PC-9 (cell line): ENCODE measurements around the gene CCL5. TPM values are rescaled to one million over a fixed set of nuclear protein-coding genes. Genes with fewer than 3 reads are reported as not detected.

ENCODE experiments used
- BruUV-seq: library from RNA; stranded (reverse); fragments of 400-500 nt; replicated peaks from 2 replicates; lab custom pipeline; 2021; lab: Mats Ljungman, UMichigan
- CTCF ChIA-PET: fragments of 300-600 bp; sonication (Branson Sonifier 250); formaldehyde crosslinking; loops from one replicate; lab custom pipeline; 2022; ENCODE audit warnings: antibody characterized with exemption; lab: Charles Lee
- POLR2A ChIA-PET: fragments of 300-600 bp; sonication (Branson Sonifier 250); formaldehyde crosslinking; loops from one replicate; lab custom pipeline; 2022; ENCODE audit warnings: antibody characterized with exemption; ENCODE audit not compliant: unreplicated experiment; lab: Charles Lee
- DNase-seq, 2 experiments: peaks; one replicate each; pipeline versions ENCODE4 v3.0.0 to v3.0.0-alpha.2; 2015 to 2022; ENCODE audit warnings: mixed read lengths in 1 of 2
- H2AFZ ChIP-seq: fragments of 200-600 bp; sonication (generic); 2 replicates; pipeline ENCODE4 v1.8.1; 2017; ENCODE audit warnings: antibody characterized with exemption
- H3F3A ChIP-seq: fragments of 200-600 bp; sonication (generic); 2 replicates; pipeline ENCODE4 v1.8.1; 2017; ENCODE audit warnings: antibody characterized with exemption, mild to moderate bottlenecking, low read depth; ENCODE audit not compliant: insufficient read depth
- H3K27ac ChIP-seq: fragments of 200-600 bp; sonication (generic); 2 replicates; pipeline ENCODE4 v1.6.1; 2016; ENCODE audit warnings: mixed run types
- H3K27me3 ChIP-seq: fragments of 200-600 bp; sonication (generic); 2 replicates; pipeline ENCODE4 v1.6.1; 2016; ENCODE audit warnings: low read depth, mixed run types; ENCODE audit not compliant: insufficient read depth
- H3K36me3 ChIP-seq: fragments of 200-600 bp; sonication (generic); 2 replicates; pipeline ENCODE4 v1.6.1; 2016; ENCODE audit warnings: low read depth, mixed run types
- H3K4me1 ChIP-seq: fragments of 200-600 bp; sonication (generic); replicated peaks from 2 replicates; pipeline ENCODE4 v1.6.1; 2016; ENCODE audit warnings: mixed run types; ENCODE audit not compliant: insufficient read depth
- H3K4me2 ChIP-seq: fragments of 200-600 bp; sonication (generic); 2 replicates; pipeline ENCODE4 v1.6.1; 2017; ENCODE audit warnings: mixed run types
- H3K4me3 ChIP-seq: fragments of 200-600 bp; sonication (generic); 2 replicates; pipeline ENCODE4 v1.6.1; 2016; ENCODE audit warnings: mixed run types
- H3K79me2 ChIP-seq: fragments of 200-600 bp; sonication (generic); 2 replicates; pipeline ENCODE4 v1.6.1; 2017; ENCODE audit warnings: low read depth, mixed run types
- H3K9me2 ChIP-seq: fragments of 200-600 bp; sonication (generic); 2 replicates; pipeline ENCODE4 v1.8.1; 2017; ENCODE audit warnings: mild to moderate bottlenecking; ENCODE audit not compliant: insufficient read depth
- H3K9me3 ChIP-seq: fragments of 200-600 bp; sonication (generic); 2 replicates; pipeline ENCODE4 v1.8.1; 2016; ENCODE audit warnings: low read depth; ENCODE audit not compliant: insufficient read depth
- H4K20me1 ChIP-seq: fragments of 200-600 bp; sonication (generic); 2 replicates; pipeline ENCODE4 v1.8.1; 2017; ENCODE audit not compliant: insufficient read depth
- CTCF ChIP-seq: fragments of 200-600 bp; sonication (generic); conservative IDR thresholded peaks from 2 replicates; pipeline ENCODE4 v1.6.1; 2017; ENCODE audit warnings: mixed run types, antibody characterized with exemption, mild to moderate bottlenecking, moderate library complexity
- EZH2 ChIP-seq: fragments of 200-600 bp; sonication (generic); IDR thresholded peaks from 2 replicates; pipeline ENCODE4 v1.8.0; 2017; ENCODE audit warnings: antibody characterized with exemption, low read depth
- intact Hi-C: fragments of 100-400 bp; cut with micrococcal nuclease; formaldehyde crosslinking; loops from one replicate; pipeline ENCODE4 v1.10.0; 2022; ENCODE audit not compliant: unreplicated experiment
- total RNA-seq: library from RNA; stranded (reverse); gene quantifications from 2 replicates; pipeline ENCODE4 v1.2.3, GENCODE V29; 2021

Gene CCL5
- total RNA-seq, 1 experiment from 2014 or later: not detected

GRCh38 chr17:35843698-35844097, 36.5 kb downstream of the CCL5 start:
- TF ChIP-seq CTCF (no peak), EZH2 (no peak)
- H3K79me2 ChIP-seq: no peaks in the 10 kb centered on the region
- H3K36me3 ChIP-seq: peaks cover 46% of the 10 kb centered on the region

GRCh38 chr17:35842239-35842638, 37.9 kb downstream of the CCL5 start:
- peaks cover 50% of the 10 kb centered on the region for H3K36me3 ChIP-seq
- no peaks in the 10 kb centered on the region for H3K79me2 ChIP-seq
- no peak overlapping the region for H2AFZ ChIP-seq
- no peaks in the 10 kb centered on the region for H3K9me2 ChIP-seq
- no peaks in the 10 kb centered on the region for H3K9me3 ChIP-seq
- TF ChIP-seq CTCF (no peak), EZH2 (no peak)
- H3K4me3 ChIP-seq: no peak overlapping the region
- BruUV-seq: no TSS peak
- no peaks in the 10 kb centered on the region for H3K27me3 ChIP-seq
- H4K20me1 ChIP-seq: peaks cover 63% of the 10 kb centered on the region
- H3K4me1 ChIP-seq: no peaks in the 10 kb centered on the region
- H3F3A ChIP-seq: peaks cover 43% of the 10 kb centered on the region
- no peak overlapping the region for H3K27ac ChIP-seq
- no peak overlapping the region for H3K4me2 ChIP-seq
- ChIA-PET POLR2A (no interaction called here), CTCF (interaction anchor here (0.6 kb wide), 1 partner anchor 76 kb away, joined by 3 read pairs; no protein-coding TSS in a partner anchor)
- intact Hi-C loops: no loop called here
- DNase-seq: no peak

More at GRCh38 chr17:35843698-35844097, 36.5 kb downstream of the CCL5 start:
- Histone ChIP-seq H4K20me1 (peaks cover 64% of the 10 kb centered on the region), H3K27me3 (no peaks in the 10 kb centered on the region), H3K4me2 (no peak overlapping the region), H2AFZ (no peak overlapping the region), H3K9me3 (no peaks in the 10 kb centered on the region), H3K27ac (no peak overlapping the region), H3K9me2 (no peaks in the 10 kb centered on the region), H3K4me1 (no peaks in the 10 kb centered on the region), H3K4me3 (no peak overlapping the region), H3F3A (peaks cover 48% of the 10 kb centered on the region; the same call in 1 of the 2 replicates)
- POLR2A ChIA-PET: no interaction called here
- no peak for DNase-seq
- CTCF ChIA-PET: no interaction called here
- intact Hi-C loops: no loop called here
- BruUV-seq: no TSS peak

- H2AFZ ChIP-seq: no peak overlapping the region
- intact Hi-C loops: no loop called here
- H3F3A ChIP-seq: peaks cover 43% of the 10 kb centered on the region
- H3K9me2 ChIP-seq: no peaks in the 10 kb centered on the region
- ChIA-PET POLR2A (interaction anchor here (0.6 kb wide), 1 partner anchor 92 kb away, joined by 10 read pairs; no protein-coding TSS in a partner anchor), CTCF (interaction anchor here (0.5 kb wide), 1 partner anchor 24 kb away, joined by 3 read pairs; no protein-coding TSS in a partner anchor)
- no peak overlapping the region for H3K27ac ChIP-seq
- H3K27me3 ChIP-seq: no peaks in the 10 kb centered on the region
- TF ChIP-seq CTCF (no peak), EZH2 (no peak)
- peaks cover 57% of the 10 kb centered on the region for H4K20me1 ChIP-seq
- no peak overlapping the region for H3K4me3 ChIP-seq
- H3K4me2 ChIP-seq: no peak overlapping the region
- H3K79me2 ChIP-seq: no peaks in the 10 kb centered on the region
- no TSS peak for BruUV-seq
- no peaks in the 10 kb centered on the region for H3K9me3 ChIP-seq
- H3K36me3 ChIP-seq: peaks cover 54% of the 10 kb centered on the region
- no peak for DNase-seq
- H3K4me1 ChIP-seq: no peaks in the 10 kb centered on the region
Observed at GRCh38 chr17:35841505-35841904, 38.7 kb downstream of the CCL5 start.
